ENCODE results near the gene TMEM273. TPM values are rescaled to one million over a fixed set of nuclear protein-coding genes. Genes with fewer than 3 reads are reported as not detected.

TMEM273 gene
- total and polyA plus RNA-seq, 2 of the 4 experiments (the other 2 are of a cell fraction) = not detected

GRCh38 chr10:49114718-49115014 is 73.5 kb downstream of the TMEM273 start (continued):
- TF ChIP-seq ELK1 (IDR thresholded peaks at IDR 0.05; ENCODE audit: borderline replicate concordance, low read depth, low read length) (no peak), CHD1 (IDR thresholded peaks at IDR 0.05; ENCODE audit: low read depth, low read length) (no peak), RFX5 (IDR thresholded peaks at IDR 0.05; ENCODE audit: low read depth, low read length) (no peak), NFE2L2 (IDR thresholded peaks at IDR 0.05; ENCODE audit: low read depth, low read length) (no peak)

GRCh38 chr10:49113741-49114141 is 74.5 kb downstream of the TMEM273 start:
- ATAC-seq (ENCODE audit: low read depth) = no peak
- Histone ChIP-seq H2AFZ (replicated peaks; ENCODE audit: low read length, poor library complexity) (no peak overlapping the region), H3K36me3 (ENCODE audit: control insufficient read depth, insufficient read depth, low read length) (no peaks in the 10 kb centered on the region; the same call in 1 of the 2 replicates), H4K5ac (ENCODE audit: low read depth, low read length) (no peak overlapping the region), H3K9ac (ENCODE audit: low read depth, low read length) (no peak overlapping the region), H3K27me3 (ENCODE audit: control insufficient read depth, insufficient read depth, low read length) (no peaks in the 10 kb centered on the region; the same call in 1 of the 2 replicates), H3K18ac (ENCODE audit: low read depth, low read length) (no peak overlapping the region), H3K79me1 (ENCODE audit: low read depth in 1 of 2, low read length in 2 of 2) (peaks cover 0 to 52% of the 10 kb centered on the region in 2 experiments; a peak in 3 of 4 replicates), H3K27ac (ENCODE audit: insufficient read depth, low read length) (no peak overlapping the region), H2BK5ac (ENCODE audit: low read depth, low read length, poor library complexity, severe bottlenecking) (no peak overlapping the region), H3K4me2 (ENCODE audit: low read depth, low read length) (peak overlapping the region; percentile 50; the same call in 1 of the 2 replicates), H3K4me1 (ENCODE audit: control insufficient read depth, insufficient read depth, low read length) (peaks cover 22% of the 10 kb centered on the region; the same call in 1 of the 2 replicates), H4K91ac (ENCODE audit: insufficient read depth, low read depth, low read length) (no peak overlapping the region), H4K20me1 (ENCODE audit: insufficient read depth, low read length) (peaks cover 6% of the 10 kb centered on the region; the same call in 1 of the 2 replicates), H2BK20ac (ENCODE audit: low read depth, low read length) (no peak overlapping the region), H2AK9ac (replicated peaks; ENCODE audit: low read depth, low read length, poor library complexity) (peak overlapping the region; percentile 22), H4K8ac (ENCODE audit: low read depth in 2 of 2, low read length in 2 of 2) (no peak overlapping the region), H3K4ac (ENCODE audit: low read depth, low read length) (no peak overlapping the region; the same call in 1 of the 2 replicates), H3K9me1 (ENCODE audit: insufficient read depth, low read length) (peaks cover 4% of the 10 kb centered on the region; the same call in 1 of the 2 replicates), H2BK120ac (ENCODE audit: low read depth, low read length) (no peak overlapping the region), H3K9me3 (ENCODE audit: control insufficient read depth, insufficient read depth, low read length) (no peaks in the 10 kb centered on the region), H3K56ac (ENCODE audit: extremely low read depth, insufficient read depth, low read length) (no peak overlapping the region; the same call in 1 of the 2 replicates), H3K14ac (replicated peaks; ENCODE audit: low read depth, low read length) (0 out of 2 replicates have a peak overlapping the region, but pooled peaks have one; percentile 21), H2BK15ac (ENCODE audit: low read depth, low read length) (no peak overlapping the region), H2AK5ac (ENCODE audit: low read depth, low read length) (0 out of 2 replicates have a peak overlapping the region, but pooled peaks have one; percentile 53), H3K4me3 (ENCODE audit: insufficient read depth, low read depth, low read length) (no peak overlapping the region), H3K23ac (ENCODE audit: low read depth, low read length) (peak overlapping the region; percentile 51)
- intact Hi-C loops (cut with micrococcal nuclease) (loop anchor here (2.0 to 10.0 kb wide), 2 partner anchors 133 to 181 kb away; partner anchors contain the start of gene C10orf71), dilution Hi-C loops (cut with HindIII; ENCODE audit: low sequenced_read_pairs, unreplicated experiment) (no loop called here), in situ Hi-C loops (cut with MboI; ENCODE audit: low sequenced_read_pairs) (no loop called here)
- DNase-seq = peak; percentile 47
- CTCF ChIA-PET = interaction anchor here (0.6 to 2.1 kb wide), 2 partner anchors 48 to 438 kb away, joined by 3 to 5 read pairs; no protein-coding TSS in a partner anchor
- no peak for TF ChIP-seq MXI1 (IDR thresholded peaks at IDR 0.05; ENCODE audit: borderline replicate concordance, low read depth, low read length)
- TF ChIP-seq RFX5 (IDR thresholded peaks at IDR 0.05; ENCODE audit: low read depth, low read length) = no peak
- TF ChIP-seq USF2 (IDR thresholded peaks at IDR 0.05; ENCODE audit: low read depth, low read length) = no peak
- 75% methylated on average over 1 of the region's 3 CpGs; no CpG with 5 or more reads in 1 of the 2 experiments for WGBS, 2 experiments (ENCODE audit: extremely low coverage in 2 of 2, insufficient read length in 1 of 2)
- BruUV-seq (replicated peaks) = no TSS peak
- POLR2A ChIA-PET (ENCODE audit: unreplicated experiment) = no interaction called here
